Left lung (tissue), 10 donors: ENCODE results near the gene BDNF. TPM values are rescaled to one million over a fixed set of nuclear protein-coding genes. Genes with fewer than 3 reads are reported as not detected.
A peak's percentile ranks its signal among the peaks of the same experiment; 100 is the strongest.
"Not testable (repeated sequence)": the region's sequence is repeated elsewhere in the genome, so short reads cannot be mapped to it uniquely, and the experiment has no call there.

ENCODE experiments used
- ATAC-seq: fragments of 200-7000 bp; cut with Tn5 transposase; one replicate; pipeline ENCODE4 v1.9.1; 2020; ENCODE audit warnings: moderate library complexity
- DNase-seq, 4 donors: peaks; one replicate each; pipeline ENCODE4 v3.0.0-alpha.2; 2013 to 2020
- H3K27ac ChIP-seq, 2 donors: fragments of 200-600 bp; sonication (generic) in 1 of 2; one replicate each; pipeline versions ENCODE4 v1.5.0 to v1.8.0; 2020 to 2021
- H3K27me3 ChIP-seq, 2 donors: fragments of 200-600 bp; sonication (generic) in 1 of 2; one replicate each; pipeline versions ENCODE4 v1.5.0 to v1.8.0; 2020 to 2021
- H3K36me3 ChIP-seq, 2 donors: fragments of 200-600 bp; sonication (generic) in 1 of 2; one replicate each; pipeline versions ENCODE4 v1.5.0 to v1.8.0; 2020 to 2021
- H3K4me1 ChIP-seq, 2 donors: fragments of 200-600 bp; one replicate each; pipeline ENCODE4 v1.8.0; 2021
- H3K4me3 ChIP-seq, 2 donors: fragments of 200-600 bp; sonication (generic) in 1 of 2; one replicate each; pipeline versions ENCODE4 v1.5.0 to v1.8.0; 2020 to 2021; ENCODE audit warnings: mild to moderate bottlenecking in 1 of 2
- H3K9me3 ChIP-seq, 2 donors: fragments of 200-600 bp; sonication (generic) in 1 of 2; one replicate each; pipeline versions ENCODE4 v1.5.0 to v1.8.0; 2020 to 2021
- CTCF ChIP-seq, 2 donors: fragments of 200-600 bp; sonication (generic) in 1 of 2; IDR thresholded peaks; one replicate each; pipeline versions ENCODE4 v1.5.0 to v1.8.0; 2021; ENCODE audit warnings: antibody characterized with exemption in 2 of 2
- intact Hi-C, 2 donors: fragments of 100-400 bp; cut with DNase I; formaldehyde crosslinking; loops; one replicate each; pipeline versions ENCODE4 v1.11.2 to v1.14.2; 2022
- polyA plus RNA-seq, 6 donors: library from polyadenylated mRNA; unstranded; fragments of 120-200 nt; gene quantifications; one replicate each; pipeline ENCODE4 v1.2.1, GENCODE V29; 2013; ENCODE audit not compliant: insufficient read length in 6 of 6
- total RNA-seq, 2 donors: library from RNA; stranded (reverse); fragmentation: NEBNext Ultra II Directional; extraction: Animal tissue kit (Norgen Biotek cat#: 25700); gene quantifications; one replicate each; pipeline ENCODE4 v1.2.1, GENCODE V29; 2021
- donor health status: DM: no; HTN: yes; CAD: no.
- donor health status: DM: no; HTN: no; CAD: no.

The BDNF gene
- total and polyA plus RNA-seq, 8 donors: 0.27 to 1.2 (median 0.54) TPM

- Histone ChIP-seq H3K4me1 (no peaks in the 10 kb centered on the region), H3K27ac (no peak overlapping the region), H3K4me3 (no peak overlapping the region), H3K36me3 (no peaks in the 10 kb centered on the region), H3K9me3 (no peaks in the 10 kb centered on the region), H3K27me3 (no peaks in the 10 kb centered on the region)
- no peak for TF ChIP-seq CTCF (IDR thresholded peaks at IDR 0.05)
- DNase-seq (no peak), ATAC-seq (no peak)
- intact Hi-C loops: no loop called here
Measured at GRCh38 chr11:27677108-27677507, 23.1 kb downstream of the BDNF start.

- H3K27ac ChIP-seq: no peak overlapping the region
- H3K4me3 ChIP-seq: no peak overlapping the region
- peaks cover 0 to 1% of the 10 kb centered on the region in 2 donors for H3K9me3 ChIP-seq
- no peak for TF ChIP-seq CTCF (IDR thresholded peaks at IDR 0.05)
- no peak for ATAC-seq
- intact Hi-C loops: no loop called here
- no peak for DNase-seq
- H3K27me3 ChIP-seq: no peaks in the 10 kb centered on the region
- no peaks in the 10 kb centered on the region for H3K4me1 ChIP-seq
- H3K36me3 ChIP-seq: no peaks in the 10 kb centered on the region
Measured at GRCh38 chr11:27673979-27674663, 26.1 kb downstream of the BDNF start.

DNA sequence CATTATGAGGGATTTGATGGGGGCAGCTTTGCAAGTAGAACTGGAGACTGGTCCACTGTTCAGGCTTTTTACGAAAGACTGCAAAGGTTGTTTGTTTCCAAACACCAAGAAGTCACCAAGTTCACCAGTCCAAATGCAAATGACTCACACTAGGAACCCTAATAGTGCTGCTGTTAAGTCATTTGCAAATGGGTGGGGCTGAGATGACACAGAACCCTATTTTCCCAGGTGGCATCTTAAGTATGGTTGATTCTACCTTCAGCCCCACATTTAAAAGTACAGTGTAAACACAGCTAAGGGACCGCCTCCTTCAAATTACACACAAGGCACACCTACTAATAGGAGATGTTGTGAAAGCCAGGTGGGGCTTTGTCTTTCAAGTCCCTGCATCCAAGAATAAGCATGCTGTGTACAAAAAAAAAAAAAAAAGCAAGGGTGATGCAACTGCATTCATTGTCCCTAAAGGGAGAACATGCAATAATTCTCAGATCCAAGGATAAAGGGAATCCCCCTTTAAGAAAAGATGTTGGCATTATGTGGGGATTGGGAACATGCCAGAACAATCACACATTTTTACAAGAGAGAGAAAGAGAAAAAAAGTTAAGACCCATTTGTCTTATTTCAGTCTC, 27.3 kb downstream of the BDNF start:
- Histone ChIP-seq H3K9me3 (peaks cover 0 to 6% of the 10 kb centered on the region in 2 donors), H3K4me1 (no peaks in the 10 kb centered on the region), H3K27ac (no peak overlapping the region), H3K4me3 (no peak overlapping the region), H3K36me3 (no peaks in the 10 kb centered on the region), H3K27me3 (no peaks in the 10 kb centered on the region)
- no peak for TF ChIP-seq CTCF (IDR thresholded peaks at IDR 0.05)
- ATAC-seq: no peak
- intact Hi-C loops: no loop called here
- no peak for DNase-seq

DNA sequence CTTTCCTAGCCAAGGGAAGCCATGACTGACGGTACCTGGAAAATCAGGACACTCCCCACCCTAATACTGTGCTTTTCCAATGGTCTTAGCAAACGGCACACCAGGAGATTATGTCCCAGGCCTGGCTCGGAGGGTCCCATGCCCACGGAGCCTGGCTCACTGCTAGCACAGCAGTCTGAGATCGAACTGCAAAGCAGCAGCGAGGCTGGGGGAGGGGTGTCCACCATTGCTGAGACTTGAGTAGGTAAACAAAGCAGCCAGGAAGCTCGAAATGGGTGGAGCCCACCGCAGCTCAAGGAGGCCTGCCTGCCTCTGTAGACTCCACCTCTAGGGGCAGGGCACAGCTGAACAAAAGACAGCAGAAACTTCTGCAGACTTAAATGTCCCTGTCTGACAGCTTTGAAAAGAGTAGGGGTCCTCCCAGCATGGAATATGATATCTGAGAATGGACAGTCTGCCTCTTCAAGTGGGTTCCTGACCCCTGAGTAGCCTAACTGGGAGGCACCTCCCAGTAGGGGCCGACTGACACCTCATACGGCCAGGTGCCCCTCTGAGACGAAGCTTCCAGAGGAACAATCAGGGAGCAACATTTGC, 34.6 kb downstream of the BDNF start:
- peaks cover 0 to 19% of the 10 kb centered on the region in 2 donors for H3K9me3 ChIP-seq
- not testable (repeated sequence) for ATAC-seq

DNA sequence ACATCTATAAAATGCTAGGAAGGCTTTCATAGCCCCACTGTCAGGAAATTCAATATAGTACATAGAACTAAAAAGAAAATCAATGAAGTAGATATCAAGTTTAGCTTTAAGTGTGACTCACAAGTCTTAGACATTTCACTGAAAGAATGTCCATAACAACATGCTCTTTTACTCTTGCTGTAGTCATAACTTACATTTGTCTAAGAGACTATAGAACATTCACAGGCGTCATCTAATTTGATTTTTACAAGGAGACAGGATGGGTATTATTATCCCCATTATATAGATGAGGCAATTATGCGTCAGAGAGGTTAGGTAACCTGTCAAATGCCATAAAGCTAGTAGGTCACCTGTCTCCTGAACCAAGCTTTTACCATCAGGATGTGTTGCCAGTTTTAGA, 36.9 kb downstream of the BDNF start:
- no peak overlapping the region for H3K4me3 ChIP-seq
- no peak for TF ChIP-seq CTCF (IDR thresholded peaks at IDR 0.05)
- H3K27me3 ChIP-seq: no peaks in the 10 kb centered on the region
- H3K4me1 ChIP-seq: no peaks in the 10 kb centered on the region
- DNase-seq (no peak), ATAC-seq (no peak)
- H3K9me3 ChIP-seq: peaks cover 0 to 13% of the 10 kb centered on the region in 2 donors
- intact Hi-C loops: no loop called here
- peaks cover 0 to 8% of the 10 kb centered on the region in 2 donors for H3K36me3 ChIP-seq
- H3K27ac ChIP-seq: no peak overlapping the region

More for the DNA sequence above, 34.6 kb downstream of the BDNF start:
- H3K27me3 ChIP-seq, H3K27ac ChIP-seq, H3K4me1 ChIP-seq, H3K36me3 ChIP-seq, intact Hi-C loops, H3K4me3 ChIP-seq: not testable (repeated sequence)
- peak in 1 of 4 donors; percentile 48 for DNase-seq
